SK-MEL-5 (cell line): ENCODE measurements around the gene ACHE. TPM values are rescaled to one million over a fixed set of nuclear protein-coding genes. Genes with fewer than 3 reads are reported as not detected.

ENCODE experiments used
- DNase-seq: peaks from one replicate; pipeline ENCODE4 v3.0.0-alpha.2; 2016; ENCODE audit warnings: low read depth, low spot score
- in situ Hi-C: cut with HindIII; loops from 2 replicates; pipeline ENCODE4 v1.10.0; 2016; ENCODE audit warnings: low sequenced_read_pairs, high pct_unique_total_duplicates, low pct_unique_long_range_greater_than_20kb
- total RNA-seq: library from RNA; depleted of rRNA; stranded (reverse); fragments of >200 nt; shearing (Covaris generic); gene quantifications from 2 replicates; pipeline ENCODE4 v1.2.3, GENCODE V29; 2014

ACHE gene
- total RNA-seq, 1 experiment from 2014 or later: 1.8 TPM

DNA sequence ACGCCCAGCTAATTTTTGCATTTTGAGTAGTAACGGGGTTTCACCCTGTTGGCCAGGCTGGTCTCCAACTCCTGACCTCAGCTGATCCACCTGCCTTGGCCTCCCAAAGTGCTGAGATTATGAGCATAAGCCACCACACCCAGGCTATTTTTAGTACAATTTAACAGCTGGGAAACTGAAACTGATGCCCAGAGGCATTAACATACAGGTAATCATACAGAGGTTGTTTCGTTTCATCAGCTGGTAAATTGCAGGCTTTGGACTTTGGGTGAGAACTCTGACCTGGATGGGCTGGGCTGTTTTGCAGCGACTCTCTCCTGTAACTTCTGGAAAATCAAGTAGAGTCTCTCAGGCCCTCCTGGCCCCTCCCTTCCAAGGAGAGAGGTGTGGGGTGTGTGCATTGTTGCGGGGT, 6.2 kb upstream of the ACHE start:
- in situ Hi-C loops: no loop called here
- no peak for DNase-seq

DNA sequence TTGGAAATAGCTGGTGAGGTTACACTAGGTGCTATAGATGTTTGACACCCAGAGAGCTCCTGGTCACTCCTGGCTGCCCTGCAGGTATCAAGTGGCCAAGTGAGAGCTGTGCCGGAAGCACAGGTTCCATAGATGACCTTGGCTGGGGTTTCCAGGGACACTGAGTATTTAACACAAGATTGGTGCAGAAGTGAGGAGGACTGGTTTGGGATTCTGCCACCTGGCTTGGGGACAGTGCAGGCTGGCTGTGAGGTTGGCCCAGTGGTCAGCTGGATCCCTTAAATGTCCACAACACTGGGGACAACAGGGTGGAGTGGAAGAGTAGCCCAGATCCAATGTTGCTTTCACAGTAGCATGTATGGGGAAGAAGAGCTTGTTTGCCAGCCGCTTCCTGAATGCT, 5.3 kb upstream of the ACHE start:
- no peak for DNase-seq
- in situ Hi-C loops: no loop called here

- no peak for DNase-seq
- in situ Hi-C loops: no loop called here
Observed at GRCh38 chr7:100899432-100899831, 3.7 kb upstream of the ACHE start.

- in situ Hi-C loops: no loop called here
- DNase-seq: no peak
Observed at GRCh38 chr7:100897772-100898454, 2.2 kb upstream of the ACHE start.

DNA sequence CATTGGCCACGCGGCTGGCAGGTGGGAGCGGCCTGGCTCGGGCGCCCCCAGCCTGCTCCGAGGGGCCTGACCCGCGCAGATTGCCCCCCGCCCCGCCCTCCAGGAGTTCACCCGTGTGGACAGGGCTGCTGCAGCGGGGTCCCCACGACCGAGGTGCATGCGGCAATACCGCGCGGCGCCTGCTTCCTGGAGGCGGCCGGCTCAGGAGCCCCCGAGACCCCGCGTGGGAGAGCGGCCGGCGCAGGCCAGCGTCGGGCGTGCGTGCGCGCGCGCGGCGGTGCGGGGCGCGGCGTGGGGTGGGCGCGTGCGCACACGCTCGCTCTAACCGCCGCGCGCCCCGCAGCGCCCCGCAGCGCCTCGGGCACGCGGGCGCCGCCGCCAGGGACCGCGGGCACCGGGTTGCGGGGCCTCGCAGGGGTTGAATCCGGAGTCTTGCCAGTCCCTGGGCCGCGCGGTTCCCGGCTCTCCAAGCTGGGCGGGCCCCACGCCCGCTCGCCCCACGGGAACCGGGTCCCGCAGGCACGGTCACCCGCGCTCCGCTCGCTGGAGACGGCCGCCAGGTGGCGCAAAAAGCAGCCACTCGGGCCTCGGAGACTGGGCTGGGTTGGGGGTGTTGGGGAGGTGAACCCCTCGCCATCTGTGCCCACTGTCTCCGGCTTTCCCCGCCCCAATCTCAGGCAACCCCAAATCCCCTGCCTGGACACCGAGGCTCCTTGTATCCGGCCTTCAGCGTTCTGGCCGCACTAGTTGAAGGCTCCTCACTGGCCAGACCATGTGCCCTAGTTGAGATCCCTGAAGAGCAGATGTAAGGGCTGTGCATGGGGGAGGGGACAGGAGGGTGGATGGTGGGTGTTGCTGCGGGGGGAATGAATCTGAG, 1.3 kb upstream of the ACHE start:
- in situ Hi-C loops: no loop called here
- DNase-seq: peak; percentile 51

GRCh38 chr7:100895956-100896731, 456 bp upstream of the ACHE start:
- in situ Hi-C loops: no loop called here
- DNase-seq: no peak

- in situ Hi-C loops: no loop called here
- peak; percentile 57 for DNase-seq
Observed at GRCh38 chr7:100894860-100895700, 608 bp downstream of the ACHE start.

DNA sequence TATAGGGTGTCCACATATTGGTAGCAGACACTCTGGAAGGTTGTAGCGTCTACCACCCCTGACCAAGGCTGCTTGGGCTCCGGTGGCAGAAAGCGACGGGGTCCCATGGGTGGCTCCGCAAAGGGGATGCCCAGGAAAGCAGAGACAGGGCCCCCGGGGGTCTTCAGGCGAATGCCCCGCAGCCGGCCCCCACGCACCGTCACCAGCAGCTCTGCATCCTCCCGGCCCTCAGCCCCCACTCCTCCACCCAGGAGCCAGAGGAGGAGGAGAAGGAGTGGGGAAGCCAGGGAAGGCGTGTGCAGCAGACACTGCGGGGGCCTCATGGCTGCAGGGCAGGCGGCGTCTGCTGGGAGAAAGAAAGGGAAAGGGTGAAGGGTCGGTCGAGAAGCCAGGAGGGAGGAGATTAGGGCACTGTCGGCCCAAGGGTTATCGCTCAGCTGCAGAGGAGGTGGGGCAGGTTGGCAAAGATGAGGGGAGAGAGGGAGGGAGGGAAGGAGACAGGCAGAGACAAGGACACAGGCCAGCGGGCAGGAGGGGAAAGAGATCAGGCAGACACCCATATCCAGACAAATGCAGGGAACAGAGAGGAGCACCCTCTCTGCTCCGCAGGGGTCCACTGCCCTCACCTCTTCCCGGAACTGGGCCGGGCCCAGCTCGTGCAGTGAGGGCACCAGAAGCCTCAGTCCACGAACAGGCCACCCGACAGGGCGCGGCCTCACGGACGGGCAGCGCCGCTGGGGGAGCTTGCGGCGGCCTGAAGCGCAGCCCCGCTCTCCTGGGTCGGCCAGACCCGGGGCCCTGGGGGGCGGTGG, 1.6 kb downstream of the ACHE start:
- in situ Hi-C loops: no loop called here
- DNase-seq: no peak

DNA sequence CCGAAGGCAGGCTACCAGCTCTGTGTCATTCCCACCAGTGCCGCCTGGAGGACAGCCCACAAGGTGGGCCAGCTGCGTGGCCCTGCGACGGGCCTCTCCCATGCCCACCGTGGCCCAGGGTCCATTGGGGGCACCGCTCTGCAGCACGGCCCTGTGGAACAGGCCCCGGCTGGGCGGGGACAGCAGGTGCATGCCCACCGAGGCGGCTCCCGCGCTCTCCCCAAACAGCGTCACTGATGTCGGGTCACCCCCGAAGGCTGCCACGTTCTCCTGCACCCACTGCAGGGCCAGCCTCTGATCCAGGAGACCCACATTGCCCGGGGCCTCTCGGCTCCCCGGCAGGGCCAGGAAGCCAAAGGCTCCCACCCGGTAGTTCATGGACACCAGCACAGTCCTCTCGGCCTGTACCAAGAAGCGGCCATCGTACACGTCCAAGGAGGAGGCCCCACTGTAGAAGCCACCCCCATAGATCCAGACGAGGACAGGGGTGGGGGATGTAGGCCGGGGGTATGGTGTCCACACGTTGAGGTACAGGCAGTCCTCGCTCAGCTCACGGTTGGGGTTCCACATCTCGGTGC, 2.3 kb downstream of the ACHE start:
- in situ Hi-C loops: no loop called here
- DNase-seq: no peak

- DNase-seq: no peak
- in situ Hi-C loops: no loop called here
Observed at GRCh38 chr7:100892364-100893317, 3.0 kb downstream of the ACHE start.

DNA sequence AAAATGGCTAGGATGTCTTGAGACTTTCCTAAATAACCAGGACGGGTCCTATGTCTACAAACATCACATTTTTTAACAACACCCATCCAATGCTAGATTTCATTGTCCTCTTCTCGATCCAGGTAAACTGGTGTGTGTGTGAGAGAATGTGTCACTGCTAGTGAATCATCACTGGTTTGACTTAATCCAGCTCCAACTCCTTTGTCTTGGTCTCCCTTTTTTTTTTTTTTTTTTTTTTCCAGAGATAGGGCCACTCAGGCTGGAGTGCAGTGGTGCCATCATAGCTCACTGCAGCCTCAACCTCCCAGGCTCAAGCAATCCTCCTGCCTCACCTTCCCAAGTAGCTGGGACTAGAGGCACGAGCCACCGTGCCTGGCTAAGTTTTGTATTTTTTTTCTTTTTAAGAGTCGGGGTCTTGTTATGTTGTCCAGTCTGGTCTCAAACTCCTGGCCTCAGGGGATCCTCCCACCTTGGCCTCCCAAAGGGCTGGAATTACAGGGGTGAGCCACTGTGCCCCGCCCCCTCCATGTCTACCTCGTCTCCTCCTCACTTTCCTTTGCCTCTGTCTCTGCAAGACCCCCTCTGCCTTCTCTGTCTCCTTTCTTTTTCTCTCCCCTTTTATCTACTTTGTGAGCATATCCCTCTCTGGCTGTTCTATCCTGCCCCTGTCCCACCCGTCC, 4.0 kb downstream of the ACHE start:
- DNase-seq: no peak
- in situ Hi-C loops: no loop called here

DNA sequence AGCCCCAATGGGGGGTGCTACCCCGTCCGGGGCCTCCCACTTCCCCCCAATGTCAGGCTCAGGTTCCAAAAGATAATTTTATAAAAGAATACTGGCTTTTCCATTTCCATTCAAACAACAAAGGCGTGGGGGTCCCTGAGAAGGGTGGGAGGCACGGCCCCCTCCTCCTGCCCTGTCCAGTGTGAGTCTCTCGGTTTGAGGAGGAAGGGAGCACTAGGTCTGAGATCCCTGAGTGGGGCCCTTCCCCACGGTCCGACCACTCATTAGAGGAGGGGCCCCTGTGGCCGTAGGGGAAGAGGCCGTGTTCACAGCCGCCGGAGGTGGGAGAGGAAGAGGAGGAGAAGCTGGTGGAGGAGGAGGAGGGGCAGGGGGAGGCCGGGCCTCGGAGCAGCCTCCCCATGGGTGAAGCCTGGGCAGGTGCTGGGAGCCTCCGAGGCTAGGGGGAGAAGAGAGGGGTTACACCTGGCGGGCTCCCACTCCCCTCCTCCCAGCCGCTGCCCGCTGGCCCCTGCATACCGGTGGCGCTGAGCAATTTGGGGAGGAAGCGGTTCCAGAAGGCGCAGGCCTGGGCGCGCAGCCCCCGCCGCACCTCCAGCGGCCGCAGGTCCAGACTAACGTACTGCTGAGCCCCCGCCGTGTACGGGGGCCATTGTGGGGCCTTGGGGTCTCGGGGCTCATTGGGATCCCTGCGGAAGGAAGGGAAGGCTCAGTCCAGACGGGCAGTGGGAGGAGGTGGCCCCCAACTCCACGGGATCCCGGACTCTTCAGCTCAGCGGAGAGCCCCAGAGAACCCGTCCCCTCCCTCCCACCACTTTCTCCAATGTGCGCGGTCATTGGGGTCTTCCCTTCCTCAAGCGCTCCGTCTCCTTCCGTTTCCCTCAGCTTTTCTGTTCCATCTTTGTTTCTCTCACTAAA, 4.8 kb downstream of the ACHE start:
- no peak for DNase-seq
- in situ Hi-C loops: no loop called here

GRCh38 chr7:100888988-100889750, 6.5 kb downstream of the ACHE start, which contains the start of gene UFSP1:
UFSP1 (minus strand) TSS chr7:100889715; CDS start chr7:100889271, 444 bp downstream.
- DNase-seq: no peak
- in situ Hi-C loops: no loop called here
